D721Med (cell line): ENCODE data around the gene ASIC2.

Experiments
- DNase-seq: peaks from one replicate; pipeline ENCODE4 v3.0.0; 2011; ENCODE audit warnings: low spot score; ENCODE audit not compliant: insufficient read length
- FAIRE-seq: peaks from 2 replicates; lab custom pipeline; 2011; peaks lifted over from hg19 to GRCh38; lab: Jason Lieb, UNC
- CTCF ChIP-seq: IDR thresholded peaks from 2 replicates; pipeline ENCODE4 v1.5.1; 2012; ENCODE audit warnings: mild to moderate bottlenecking, control low read depth; ENCODE audit not compliant: insufficient read depth; ENCODE audit errors: missing control alignments

The ASIC2 gene

GRCh38 chr17:33052856-33053255, 240.2 kb downstream of the ASIC2 start:
- DNase-seq: no peak
- FAIRE-seq: no peak
- no peak for TF ChIP-seq CTCF

- FAIRE-seq: no peak
- TF ChIP-seq CTCF: no peak
- no peak for DNase-seq
These were observed 242.4 kb downstream of the ASIC2 start for GRCh38 chr17:33050611-33051140.

- DNase-seq (no peak), FAIRE-seq (no peak)
These were observed 243.2 kb downstream of the ASIC2 start for GRCh38 chr17:33049781-33050414.

GRCh38 chr17:33046361-33047255, 246.5 kb downstream of the ASIC2 start:
- FAIRE-seq (no peak), DNase-seq (no peak)
- no peak for TF ChIP-seq CTCF

More at GRCh38 chr17:33049781-33050414, 243.2 kb downstream of the ASIC2 start:
- TF ChIP-seq CTCF: peak; percentile 97

GRCh38 chr17:33045216-33045615, 247.9 kb downstream of the ASIC2 start:
- FAIRE-seq (no peak), DNase-seq (no peak)
- no peak for TF ChIP-seq CTCF

GRCh38 chr17:33044771-33045170, 248.3 kb downstream of the ASIC2 start:
- DNase-seq: no peak
- no peak for TF ChIP-seq CTCF
- FAIRE-seq: no peak

- DNase-seq (no peak), FAIRE-seq (no peak)
- TF ChIP-seq CTCF: no peak
These were observed 252.6 kb downstream of the ASIC2 start for GRCh38 chr17:33040461-33040860.
